ENCODE results near the gene CDS1.
"Not testable (repeated sequence)": the region's sequence is repeated elsewhere in the genome, so short reads cannot be mapped to it uniquely, and the experiment has no call there.

CDS1 gene

GRCh38 chr4:84582988-84583875 is at the start of gene CDS1:
CDS1 (plus strand) TSS chr4:84583127; CDS start chr4:84583402, 275 bp downstream.
- H3K9ac ChIP-seq (ENCODE audit: low read length) = peak within 1 kb of the TSS; percentile 75
- H3K9me3 ChIP-seq (ENCODE audit: control insufficient read depth, low read length) = no peaks in the 10 kb centered on the region
- peak within 1 kb of the TSS; percentile 94 for H3K4me3 ChIP-seq (ENCODE audit: low read length)
- no peaks in the 10 kb centered on the region for H3K36me3 ChIP-seq (ENCODE audit: control insufficient read depth, insufficient read depth, low read length)
- no peaks in the 10 kb centered on the region for H3K27me3 ChIP-seq (ENCODE audit: control insufficient read depth, insufficient read depth, low read length)
- H3K4me1 ChIP-seq (ENCODE audit: control insufficient read depth, insufficient read depth, low read length) = peaks cover 15% of the 10 kb centered on the region

- Histone ChIP-seq H3K9me3 (ENCODE audit: control insufficient read depth, low read length) (no peaks in the 10 kb centered on the region), H3K4me1 (ENCODE audit: control insufficient read depth, insufficient read depth, low read length) (no peaks in the 10 kb centered on the region), H3K36me3 (ENCODE audit: control insufficient read depth, insufficient read depth, low read length) (no peaks in the 10 kb centered on the region), H3K27me3 (ENCODE audit: control insufficient read depth, insufficient read depth, low read length) (no peaks in the 10 kb centered on the region), H3K9ac (ENCODE audit: low read length) (no peak overlapping the region), H3K4me3 (ENCODE audit: low read length) (no peak overlapping the region)
These were observed 47.0 kb upstream of the CDS1 start for GRCh38 chr4:84535901-84536300.

DNA sequence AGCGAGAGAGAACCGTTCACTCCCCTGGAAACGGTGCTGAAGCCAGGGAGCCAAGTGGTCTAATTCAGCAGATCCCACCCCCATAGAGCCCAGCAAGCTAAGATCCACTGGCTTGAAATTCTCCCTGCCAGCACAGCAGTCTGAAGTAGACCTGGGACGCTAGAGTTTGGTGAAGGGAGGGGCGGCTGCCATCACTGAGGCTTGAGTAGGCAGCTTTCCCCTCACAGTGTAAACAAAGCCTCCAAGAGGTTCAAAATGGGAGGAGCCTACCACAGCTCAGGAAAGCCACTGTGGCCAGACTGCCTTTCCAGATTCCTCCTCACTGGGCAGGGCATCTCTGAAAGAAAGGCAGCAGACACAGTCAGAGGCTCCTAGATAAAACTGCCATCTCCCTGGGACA is 37.8 kb upstream of the CDS1 start:
- Histone ChIP-seq H3K27me3 (ENCODE audit: control insufficient read depth, insufficient read depth, low read length) (no peaks in the 10 kb centered on the region), H3K4me3 (ENCODE audit: low read length) (no peak overlapping the region), H3K9ac (ENCODE audit: low read length) (no peak overlapping the region), H3K36me3 (ENCODE audit: control insufficient read depth, insufficient read depth, low read length) (no peaks in the 10 kb centered on the region), H3K4me1 (ENCODE audit: control insufficient read depth, insufficient read depth, low read length) (no peaks in the 10 kb centered on the region), H3K9me3 (ENCODE audit: control insufficient read depth, low read length) (no peaks in the 10 kb centered on the region)

DNA sequence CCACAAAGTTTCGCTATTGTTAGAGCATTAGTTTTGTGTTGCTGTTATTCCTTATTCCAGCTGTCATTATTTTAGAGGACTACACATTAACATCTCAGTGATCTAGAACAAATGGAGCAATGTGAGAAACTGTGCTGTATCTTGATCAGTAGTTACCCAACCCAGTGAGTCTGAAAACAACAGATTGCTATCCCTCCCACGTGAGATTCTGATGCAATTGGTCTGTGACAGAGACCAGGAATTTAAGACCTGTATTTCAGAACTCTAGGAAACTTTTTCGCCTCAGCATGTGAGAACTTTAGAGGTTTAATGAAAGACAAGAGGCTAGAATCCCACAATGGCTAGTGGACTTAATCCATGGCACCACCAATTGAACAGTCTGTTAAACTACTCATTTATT is 35.7 kb upstream of the CDS1 start:
- Histone ChIP-seq H3K36me3 (ENCODE audit: control insufficient read depth, insufficient read depth, low read length) (no peaks in the 10 kb centered on the region), H3K9me3 (ENCODE audit: control insufficient read depth, low read length) (no peaks in the 10 kb centered on the region), H3K4me3 (ENCODE audit: low read length) (no peak overlapping the region), H3K4me1 (ENCODE audit: control insufficient read depth, insufficient read depth, low read length) (no peaks in the 10 kb centered on the region), H3K27me3 (ENCODE audit: control insufficient read depth, insufficient read depth, low read length) (no peaks in the 10 kb centered on the region), H3K9ac (ENCODE audit: low read length) (no peak overlapping the region)

DNA sequence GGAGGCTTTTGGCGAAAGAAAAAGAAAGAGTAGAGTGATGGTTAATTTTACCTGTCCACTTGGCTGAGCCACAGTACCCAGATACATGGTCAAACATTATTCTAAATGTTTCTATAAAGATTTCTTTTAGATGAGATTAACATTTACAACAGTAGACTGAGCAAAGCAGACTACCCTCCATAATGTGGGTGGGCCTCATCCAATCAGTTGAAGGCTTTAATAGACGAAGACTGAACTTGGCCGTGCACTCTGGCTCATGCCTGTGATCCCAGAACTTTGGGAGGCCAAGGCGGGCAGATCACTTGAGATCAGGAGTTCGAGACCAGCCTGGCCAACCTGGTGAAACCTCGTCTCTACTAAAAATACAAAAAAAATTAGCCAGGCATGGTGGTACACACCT is 33.7 kb upstream of the CDS1 start:
- not testable (repeated sequence) for H3K4me3 ChIP-seq (ENCODE audit: low read length); H3K4me1 ChIP-seq (ENCODE audit: control insufficient read depth, insufficient read depth, low read length); H3K9me3 ChIP-seq (ENCODE audit: control insufficient read depth, low read length); H3K27me3 ChIP-seq (ENCODE audit: control insufficient read depth, insufficient read depth, low read length); H3K36me3 ChIP-seq (ENCODE audit: control insufficient read depth, insufficient read depth, low read length); H3K9ac ChIP-seq (ENCODE audit: low read length)

DNA sequence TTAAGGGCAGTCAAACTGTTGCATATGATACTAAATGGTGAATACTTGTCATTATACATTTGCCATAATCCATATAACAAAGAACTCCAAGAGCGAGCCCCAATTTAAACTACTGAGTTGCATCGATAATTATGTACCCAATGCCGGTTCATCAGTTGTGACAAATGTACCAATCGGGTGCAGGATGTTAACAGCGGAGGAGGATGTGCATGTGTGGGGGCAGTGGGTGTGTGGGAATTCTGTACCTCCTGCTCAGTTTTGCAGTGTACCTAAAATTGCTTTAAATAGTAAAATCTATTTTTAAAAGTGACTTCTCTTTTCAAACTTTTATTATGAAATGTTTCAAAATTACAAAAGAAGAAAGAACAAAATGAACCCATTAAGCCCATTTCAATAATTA is 20.8 kb upstream of the CDS1 start:
- Histone ChIP-seq H3K4me1 (ENCODE audit: control insufficient read depth, insufficient read depth, low read length) (no peaks in the 10 kb centered on the region), H3K4me3 (ENCODE audit: low read length) (no peak overlapping the region)

GRCh38 chr4:84563002-84563401 is 19.9 kb upstream of the CDS1 start:
- H3K27me3 ChIP-seq (ENCODE audit: control insufficient read depth, insufficient read depth, low read length) = no peaks in the 10 kb centered on the region
- H3K4me3 ChIP-seq (ENCODE audit: low read length) = no peak overlapping the region

More for the DNA sequence above, 20.8 kb upstream of the CDS1 start:
- Histone ChIP-seq H3K27me3 (ENCODE audit: control insufficient read depth, insufficient read depth, low read length) (no peaks in the 10 kb centered on the region), H3K9ac (ENCODE audit: low read length) (no peak overlapping the region), H3K36me3 (ENCODE audit: control insufficient read depth, insufficient read depth, low read length) (no peaks in the 10 kb centered on the region), H3K9me3 (ENCODE audit: control insufficient read depth, low read length) (no peaks in the 10 kb centered on the region)

GRCh38 chr4:84565951-84566350 is 17.0 kb upstream of the CDS1 start:
- no peak overlapping the region for H3K9ac ChIP-seq (ENCODE audit: low read length)
- H3K36me3 ChIP-seq (ENCODE audit: control insufficient read depth, insufficient read depth, low read length) = no peaks in the 10 kb centered on the region
- no peaks in the 10 kb centered on the region for H3K9me3 ChIP-seq (ENCODE audit: control insufficient read depth, low read length)
- no peaks in the 10 kb centered on the region for H3K27me3 ChIP-seq (ENCODE audit: control insufficient read depth, insufficient read depth, low read length)
- H3K4me1 ChIP-seq (ENCODE audit: control insufficient read depth, insufficient read depth, low read length) = no peaks in the 10 kb centered on the region
- no peak overlapping the region for H3K4me3 ChIP-seq (ENCODE audit: low read length)

More at GRCh38 chr4:84563002-84563401, 19.9 kb upstream of the CDS1 start:
- H3K4me1 ChIP-seq (ENCODE audit: control insufficient read depth, insufficient read depth, low read length) = no peaks in the 10 kb centered on the region
- H3K36me3 ChIP-seq (ENCODE audit: control insufficient read depth, insufficient read depth, low read length) = no peaks in the 10 kb centered on the region
- H3K9me3 ChIP-seq (ENCODE audit: control insufficient read depth, low read length) = no peaks in the 10 kb centered on the region
- H3K9ac ChIP-seq (ENCODE audit: low read length) = no peak overlapping the region

GRCh38 chr4:84568496-84568895 is 14.4 kb upstream of the CDS1 start:
- no peaks in the 10 kb centered on the region for H3K27me3 ChIP-seq (ENCODE audit: control insufficient read depth, insufficient read depth, low read length)
- H3K4me3 ChIP-seq (ENCODE audit: low read length) = no peak overlapping the region
- H3K36me3 ChIP-seq (ENCODE audit: control insufficient read depth, insufficient read depth, low read length) = no peaks in the 10 kb centered on the region
- no peaks in the 10 kb centered on the region for H3K9me3 ChIP-seq (ENCODE audit: control insufficient read depth, low read length)
- H3K4me1 ChIP-seq (ENCODE audit: control insufficient read depth, insufficient read depth, low read length) = no peaks in the 10 kb centered on the region
- H3K9ac ChIP-seq (ENCODE audit: low read length) = no peak overlapping the region

GRCh38 chr4:84569009-84569408 is 13.9 kb upstream of the CDS1 start:
- no peak overlapping the region for H3K9ac ChIP-seq (ENCODE audit: low read length)
- no peaks in the 10 kb centered on the region for H3K27me3 ChIP-seq (ENCODE audit: control insufficient read depth, insufficient read depth, low read length)
- no peaks in the 10 kb centered on the region for H3K36me3 ChIP-seq (ENCODE audit: control insufficient read depth, insufficient read depth, low read length)
- H3K4me1 ChIP-seq (ENCODE audit: control insufficient read depth, insufficient read depth, low read length) = no peaks in the 10 kb centered on the region
- H3K9me3 ChIP-seq (ENCODE audit: control insufficient read depth, low read length) = no peaks in the 10 kb centered on the region
- no peak overlapping the region for H3K4me3 ChIP-seq (ENCODE audit: low read length)

DNA sequence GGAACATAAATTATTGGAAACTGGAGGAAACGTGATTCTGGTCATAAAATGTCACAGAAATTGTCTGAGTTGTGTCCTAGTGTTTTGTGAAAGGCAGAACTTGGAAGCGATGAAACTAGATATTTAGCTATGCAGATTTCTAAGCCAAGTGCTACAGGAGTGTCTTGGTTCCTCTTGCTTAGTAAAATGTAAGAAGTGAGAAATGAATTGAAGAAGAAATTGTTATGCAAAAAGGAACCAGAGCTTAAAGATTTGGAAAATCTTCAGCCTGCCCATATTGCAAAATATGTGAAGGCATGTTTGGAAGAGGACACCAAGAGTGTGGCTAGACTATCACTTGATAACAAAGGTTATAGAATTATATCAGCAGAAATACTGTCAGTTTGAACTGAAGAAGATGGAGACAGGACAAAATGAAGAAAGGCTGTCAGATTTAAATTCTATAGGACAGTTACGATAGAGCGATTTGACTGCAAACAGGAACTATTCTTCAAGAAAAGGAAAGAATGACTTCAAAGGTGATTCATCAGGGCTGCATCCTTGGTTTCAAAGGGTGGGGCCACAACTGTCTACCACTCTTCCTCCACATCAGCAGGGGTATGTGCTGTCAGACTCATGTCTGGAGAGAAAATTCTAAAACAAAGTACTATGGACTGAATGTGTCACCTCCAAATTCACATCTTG is 9.4 kb upstream of the CDS1 start:
- Histone ChIP-seq H3K4me3 (ENCODE audit: low read length) (no peak overlapping the region), H3K36me3 (ENCODE audit: control insufficient read depth, insufficient read depth, low read length) (no peaks in the 10 kb centered on the region), H3K27me3 (ENCODE audit: control insufficient read depth, insufficient read depth, low read length) (no peaks in the 10 kb centered on the region), H3K9me3 (ENCODE audit: control insufficient read depth, low read length) (no peaks in the 10 kb centered on the region), H3K4me1 (ENCODE audit: control insufficient read depth, insufficient read depth, low read length) (no peaks in the 10 kb centered on the region), H3K9ac (ENCODE audit: low read length) (no peak overlapping the region)

DNA sequence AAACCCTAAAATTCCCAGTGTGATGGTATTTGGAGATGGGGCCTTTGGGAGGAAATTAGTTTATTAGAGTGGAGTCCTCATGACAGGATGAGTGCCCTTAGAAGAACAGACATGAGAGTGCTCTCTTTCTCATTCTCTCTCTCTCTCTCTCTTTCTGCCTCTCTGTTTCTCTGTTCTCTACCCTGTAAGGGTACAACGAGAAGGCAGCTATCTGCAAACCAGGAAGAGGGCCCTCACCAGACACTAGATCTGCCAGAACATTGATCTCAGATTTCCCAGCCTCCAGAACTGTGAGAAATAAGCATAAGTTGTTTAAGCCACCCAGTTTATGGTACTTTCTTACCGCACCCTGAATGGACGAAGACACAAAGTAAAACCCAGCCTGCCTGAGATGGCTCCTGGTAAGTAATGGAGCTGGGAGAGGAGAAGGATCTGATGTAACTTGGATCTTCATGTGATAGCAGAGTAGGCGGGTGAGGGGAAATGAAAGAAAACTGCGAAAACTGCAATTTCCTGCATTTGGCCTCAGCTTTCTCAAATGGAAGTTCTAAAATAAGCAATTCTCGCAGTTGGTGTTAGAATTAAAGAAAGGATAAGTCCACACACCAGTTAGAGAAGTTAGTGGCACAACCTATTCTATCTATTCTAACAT is 8.7 kb upstream of the CDS1 start:
- no peaks in the 10 kb centered on the region for H3K4me1 ChIP-seq (ENCODE audit: control insufficient read depth, insufficient read depth, low read length)
- no peaks in the 10 kb centered on the region for H3K27me3 ChIP-seq (ENCODE audit: control insufficient read depth, insufficient read depth, low read length)
- H3K9me3 ChIP-seq (ENCODE audit: control insufficient read depth, low read length) = no peaks in the 10 kb centered on the region
- H3K9ac ChIP-seq (ENCODE audit: low read length) = no peak overlapping the region
- no peaks in the 10 kb centered on the region for H3K36me3 ChIP-seq (ENCODE audit: control insufficient read depth, insufficient read depth, low read length)
- no peak overlapping the region for H3K4me3 ChIP-seq (ENCODE audit: low read length)

All from mucosa of stomach (tissue), 1 donor.